OCI-LY1 (cell line): ENCODE measurements around the gene KCNMB1.

Experiments used
- H2AFZ ChIP-seq: fragments of 200-600 bp; sonication (generic), shearing (Covaris generic); 2 replicates; pipeline ENCODE4 v1.6.0; 2014; ENCODE audit warnings: antibody characterized with exemption, mild to moderate bottlenecking, low read length
- H3F3A ChIP-seq: fragments of 200-600 bp; sonication (generic), shearing (Covaris generic); 2 replicates; pipeline ENCODE4 v1.6.0; 2014; ENCODE audit warnings: mild to moderate bottlenecking, antibody characterized with exemption, low read length, moderate library complexity; ENCODE audit not compliant: insufficient read depth
- H3K27ac ChIP-seq: fragments of 200-600 bp; sonication (generic); 2 replicates; pipeline ENCODE4 v1.5.1; 2014; ENCODE audit warnings: low read length, mixed run types, mild to moderate bottlenecking, low read depth; ENCODE audit not compliant: poor library complexity, severe bottlenecking
- H3K27me3 ChIP-seq: fragments of 200-600 bp; sonication (generic); 2 replicates; pipeline ENCODE4 v1.6.0; 2014; ENCODE audit warnings: antibody characterized with exemption, mild to moderate bottlenecking, low read length, moderate library complexity; ENCODE audit not compliant: insufficient read depth
- H3K36me3 ChIP-seq: fragments of 200-600 bp; sonication (generic); 2 replicates; pipeline ENCODE4 v1.6.1; 2014; ENCODE audit warnings: mild to moderate bottlenecking, antibody characterized with exemption, low read length, moderate library complexity, mixed read lengths; ENCODE audit not compliant: insufficient read depth
- H3K4me1 ChIP-seq: fragments of 200-600 bp; sonication (generic); 2 replicates; pipeline ENCODE4 v1.5.1; 2014; ENCODE audit warnings: mild to moderate bottlenecking, low read length, moderate library complexity; ENCODE audit not compliant: insufficient read depth, severe bottlenecking
- H3K4me2 ChIP-seq: fragments of 200-600 bp; sonication (generic), shearing (Covaris generic); 2 replicates; pipeline ENCODE4 v1.6.1; 2014; ENCODE audit warnings: low read length
- H3K4me3 ChIP-seq: fragments of 200-600 bp; sonication (generic); 2 replicates; pipeline ENCODE4 v1.5.1; 2014; ENCODE audit warnings: low read length, low read depth, mild to moderate bottlenecking, mixed read lengths; ENCODE audit not compliant: poor library complexity, severe bottlenecking
- H3K79me2 ChIP-seq: fragments of 200-600 bp; shearing (Covaris generic); 2 replicates; pipeline ENCODE4 v1.6.1; 2016; ENCODE audit warnings: mixed run types, low read length, mixed read lengths; ENCODE audit not compliant: insufficient read depth
- H3K9ac ChIP-seq: fragments of 200-600 bp; sonication (generic), shearing (Covaris generic); 2 replicates; pipeline ENCODE4 v1.6.1; 2014; ENCODE audit warnings: mild to moderate bottlenecking, low read length, mixed read lengths
- H3K9me2 ChIP-seq: fragments of 200-600 bp; sonication (generic), shearing (Covaris generic); 2 replicates; pipeline ENCODE4 v1.6.1; 2014; ENCODE audit warnings: low read depth, mild to moderate bottlenecking, low read length, mixed read lengths
- H3K9me3 ChIP-seq: fragments of 200-600 bp; shearing (Covaris generic); 2 replicates; pipeline ENCODE4 v1.6.1; 2014; ENCODE audit warnings: low read length, mixed read lengths
- H4K20me1 ChIP-seq: fragments of 200-600 bp; sonication (generic), shearing (Covaris generic); 2 replicates; pipeline ENCODE4 v1.6.0; 2016; ENCODE audit warnings: mild to moderate bottlenecking, low read length; ENCODE audit not compliant: insufficient read depth
- EZH2 ChIP-seq: fragments of 200-600 bp; sonication (generic), shearing (Covaris generic); IDR thresholded peaks from 2 replicates; pipeline ENCODE4 v1.8.0; 2017; ENCODE audit warnings: borderline replicate concordance, mixed run types, mild to moderate bottlenecking, antibody characterized with exemption, low read length, moderate library complexity, mixed read lengths
- TF ChIP-seq, protein P1 (sequence below): fragments of 200-600 bp; sonication (generic), shearing (Covaris generic); IDR thresholded peaks from 2 replicates; pipeline ENCODE4 v1.5.1; 2017; ENCODE audit warnings: mild to moderate bottlenecking, antibody characterized with exemption, low read length, moderate library complexity, mixed read lengths

Gene KCNMB1

DNA sequence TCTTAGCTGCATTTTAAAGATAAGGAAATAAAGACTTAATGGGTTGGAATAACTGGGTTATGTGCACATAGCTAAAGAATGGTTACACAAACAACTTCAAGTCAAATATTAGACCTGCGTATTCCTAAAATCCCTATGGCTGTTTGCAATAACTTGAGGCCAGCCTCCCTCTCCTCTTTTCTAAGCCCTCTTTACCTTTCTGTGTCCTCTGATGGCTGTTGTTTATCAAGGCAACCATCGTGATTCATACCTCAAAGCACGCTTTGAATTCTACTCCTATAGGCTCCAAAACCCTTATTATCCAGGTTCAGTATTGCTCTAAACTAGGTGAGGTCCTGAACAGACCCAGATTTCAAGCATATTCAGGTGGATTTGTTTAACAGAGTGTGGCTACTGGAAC, 46.0 kb downstream of the KCNMB1 start:
- Histone ChIP-seq H4K20me1 (no peaks in the 10 kb centered on the region), H3K9me3 (peaks cover 4% of the 10 kb centered on the region; the same call in 1 of the 2 replicates), H3K9me2 (no peaks in the 10 kb centered on the region), H3K27me3 (no peaks in the 10 kb centered on the region; the same call in 1 of the 2 replicates), H3K36me3 (no peaks in the 10 kb centered on the region), H3K4me1 (no peaks in the 10 kb centered on the region), H3K4me3 (no peak overlapping the region), H3K4me2 (no peak overlapping the region), H3K9ac (no peak overlapping the region), H3K27ac (no peak overlapping the region), H3F3A (no peaks in the 10 kb centered on the region), H2AFZ (no peak overlapping the region), H3K79me2 (no peaks in the 10 kb centered on the region)
- TF ChIP-seq, protein P1, sequence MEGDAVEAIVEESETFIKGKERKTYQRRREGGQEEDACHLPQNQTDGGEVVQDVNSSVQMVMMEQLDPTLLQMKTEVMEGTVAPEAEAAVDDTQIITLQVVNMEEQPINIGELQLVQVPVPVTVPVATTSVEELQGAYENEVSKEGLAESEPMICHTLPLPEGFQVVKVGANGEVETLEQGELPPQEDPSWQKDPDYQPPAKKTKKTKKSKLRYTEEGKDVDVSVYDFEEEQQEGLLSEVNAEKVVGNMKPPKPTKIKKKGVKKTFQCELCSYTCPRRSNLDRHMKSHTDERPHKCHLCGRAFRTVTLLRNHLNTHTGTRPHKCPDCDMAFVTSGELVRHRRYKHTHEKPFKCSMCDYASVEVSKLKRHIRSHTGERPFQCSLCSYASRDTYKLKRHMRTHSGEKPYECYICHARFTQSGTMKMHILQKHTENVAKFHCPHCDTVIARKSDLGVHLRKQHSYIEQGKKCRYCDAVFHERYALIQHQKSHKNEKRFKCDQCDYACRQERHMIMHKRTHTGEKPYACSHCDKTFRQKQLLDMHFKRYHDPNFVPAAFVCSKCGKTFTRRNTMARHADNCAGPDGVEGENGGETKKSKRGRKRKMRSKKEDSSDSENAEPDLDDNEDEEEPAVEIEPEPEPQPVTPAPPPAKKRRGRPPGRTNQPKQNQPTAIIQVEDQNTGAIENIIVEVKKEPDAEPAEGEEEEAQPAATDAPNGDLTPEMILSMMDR, result no peak
- TF ChIP-seq EZH2, result no peak

DNA sequence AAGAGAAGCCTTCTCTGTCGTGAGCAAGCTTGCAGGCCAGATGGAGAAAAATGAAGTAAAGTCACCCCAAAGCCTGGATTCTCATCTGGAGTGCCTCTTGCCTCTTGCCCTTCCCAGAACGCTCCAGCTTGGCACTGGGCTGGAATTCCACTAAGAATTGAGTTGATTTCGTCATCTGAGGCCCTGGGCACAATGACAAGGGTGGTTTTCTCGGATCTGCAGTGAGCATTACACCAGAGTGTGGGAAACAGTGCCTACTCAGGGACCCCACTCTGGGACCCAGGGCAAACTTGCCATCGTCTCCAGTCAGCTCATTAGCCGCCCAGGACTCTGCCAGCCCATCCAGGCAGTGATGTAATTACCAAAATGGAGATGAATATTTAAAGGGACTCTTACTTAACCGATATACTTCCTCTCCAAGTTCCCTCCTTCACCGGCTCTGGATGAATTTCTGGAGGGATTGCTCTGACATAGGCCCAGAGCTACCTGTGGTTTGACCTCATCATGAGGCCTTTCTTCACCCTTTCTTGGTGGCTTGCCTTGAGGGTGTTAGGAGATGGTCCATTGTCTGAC, 46.9 kb downstream of the KCNMB1 start:
- no peaks in the 10 kb centered on the region for H3K79me2 ChIP-seq
- no peaks in the 10 kb centered on the region for H3F3A ChIP-seq
- H4K20me1 ChIP-seq, result no peaks in the 10 kb centered on the region
- H2AFZ ChIP-seq, result no peak overlapping the region
- H3K27me3 ChIP-seq, result no peaks in the 10 kb centered on the region; the same call in 1 of the 2 replicates
- no peak overlapping the region for H3K27ac ChIP-seq
- TF ChIP-seq EZH2, result no peak
- TF ChIP-seq, protein P1, result no peak
- no peaks in the 10 kb centered on the region for H3K36me3 ChIP-seq
- H3K4me3 ChIP-seq, result no peak overlapping the region
- H3K9me2 ChIP-seq, result no peaks in the 10 kb centered on the region
- no peaks in the 10 kb centered on the region for H3K4me1 ChIP-seq
- no peak overlapping the region for H3K4me2 ChIP-seq
- peaks cover 4% of the 10 kb centered on the region; the same call in 1 of the 2 replicates for H3K9me3 ChIP-seq
- no peak overlapping the region for H3K9ac ChIP-seq

DNA sequence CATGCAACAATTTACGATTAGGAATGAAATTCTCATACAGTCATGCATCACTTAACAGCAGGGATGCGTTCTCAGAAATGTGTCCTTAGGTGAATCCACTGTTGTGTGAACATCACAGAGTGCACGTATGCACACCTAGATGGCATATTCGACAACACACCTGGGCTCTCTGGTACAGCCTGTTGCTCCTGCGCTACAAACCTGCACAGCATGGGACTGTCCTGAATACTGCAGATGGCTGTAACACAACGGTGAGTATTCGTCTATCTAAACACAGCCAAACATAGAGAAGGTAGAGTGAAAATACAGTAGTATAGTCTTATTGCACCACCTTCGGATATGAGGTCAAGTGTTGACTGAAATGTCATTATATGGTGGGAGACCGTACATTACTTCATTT, 47.6 kb downstream of the KCNMB1 start:
- H3K4me2 ChIP-seq, result no peak overlapping the region
- no peaks in the 10 kb centered on the region for H3F3A ChIP-seq
- H3K27ac ChIP-seq, result no peak overlapping the region
- peaks cover 4% of the 10 kb centered on the region; the same call in 1 of the 2 replicates for H3K9me3 ChIP-seq
- no peak overlapping the region for H3K9ac ChIP-seq
- H2AFZ ChIP-seq, result no peak overlapping the region
- no peaks in the 10 kb centered on the region; the same call in 1 of the 2 replicates for H3K27me3 ChIP-seq
- no peaks in the 10 kb centered on the region for H3K9me2 ChIP-seq
- H3K79me2 ChIP-seq, result no peaks in the 10 kb centered on the region
- H3K4me1 ChIP-seq, result no peaks in the 10 kb centered on the region
- H4K20me1 ChIP-seq, result no peaks in the 10 kb centered on the region
- H3K36me3 ChIP-seq, result no peaks in the 10 kb centered on the region
- no peak overlapping the region for H3K4me3 ChIP-seq
- TF ChIP-seq, protein P1, result no peak
- TF ChIP-seq EZH2, result no peak
